Measurements from ENCODE around the gene SF3A2. TPM values are rescaled to one million over a fixed set of nuclear protein-coding genes. Genes with fewer than 3 reads are reported as not detected.
A peak's percentile ranks its signal among the peaks of the same experiment; 100 is the strongest.

Gene SF3A2
- total RNA-seq, 1 donor from 2014 or later: 129 TPM

- Mint-ChIP-seq H3K4me1 (ENCODE audit: unreplicated experiment) (no peaks in the 10 kb centered on the region), H3K36me3 (no peaks in the 10 kb centered on the region), H3K27ac (peak overlapping the region; percentile 48), H3K27me3 (no peaks in the 10 kb centered on the region), H3K9me3 (no peaks in the 10 kb centered on the region), H3K4me3 (no peak overlapping the region)
- DNase-seq (ENCODE audit: extremely low spot score, unreplicated experiment): no peak
- TF ChIP-seq CTCF (conservative IDR thresholded peaks at IDR 0.05): no peak
Measured at GRCh38 chr19:2260341-2260805, 23.7 kb downstream of the SF3A2 start.

- peaks cover 4% of the 10 kb centered on the region for H3K4me1 Mint-ChIP-seq (ENCODE audit: unreplicated experiment)
- no peak overlapping the region for H3K27ac Mint-ChIP-seq
- TF ChIP-seq CTCF (conservative IDR thresholded peaks at IDR 0.05): peak; percentile 76
- no peaks in the 10 kb centered on the region for H3K9me3 Mint-ChIP-seq
- no peaks in the 10 kb centered on the region for H3K27me3 Mint-ChIP-seq
- H3K36me3 Mint-ChIP-seq: no peaks in the 10 kb centered on the region
- no peak overlapping the region for H3K4me3 Mint-ChIP-seq
- DNase-seq (ENCODE audit: extremely low spot score, unreplicated experiment): no peak
Measured at GRCh38 chr19:2261438-2262172, 25.0 kb downstream of the SF3A2 start.

- Mint-ChIP-seq H3K4me1 (ENCODE audit: unreplicated experiment) (peaks cover 7% of the 10 kb centered on the region), H3K36me3 (peaks cover under 1% of the 10 kb centered on the region), H3K9me3 (no peaks in the 10 kb centered on the region), H3K27me3 (no peaks in the 10 kb centered on the region), H3K27ac (no peak overlapping the region), H3K4me3 (peak overlapping the region; percentile 31)
- DNase-seq (ENCODE audit: extremely low spot score, unreplicated experiment): no peak
- TF ChIP-seq CTCF (conservative IDR thresholded peaks at IDR 0.05): no peak
Measured at GRCh38 chr19:2266183-2266993, 29.8 kb downstream of the SF3A2 start.

GRCh38 chr19:2268480-2268830, 31.8 kb downstream of the SF3A2 start:
- TF ChIP-seq CTCF (conservative IDR thresholded peaks at IDR 0.05): no peak
- H3K27me3 Mint-ChIP-seq: no peaks in the 10 kb centered on the region
- H3K9me3 Mint-ChIP-seq: no peaks in the 10 kb centered on the region
- peaks cover 5% of the 10 kb centered on the region for H3K36me3 Mint-ChIP-seq
- H3K4me1 Mint-ChIP-seq (ENCODE audit: unreplicated experiment): peaks cover 12% of the 10 kb centered on the region
- DNase-seq (ENCODE audit: extremely low spot score, unreplicated experiment): no peak
- H3K27ac Mint-ChIP-seq: peak overlapping the region; percentile 84
- H3K4me3 Mint-ChIP-seq: peak overlapping the region; percentile 90

GRCh38 chr19:2268861-2269243, 32.2 kb downstream of the SF3A2 start:
- peak overlapping the region; percentile 90 for H3K4me3 Mint-ChIP-seq
- H3K9me3 Mint-ChIP-seq: no peaks in the 10 kb centered on the region
- peaks cover 6% of the 10 kb centered on the region for H3K36me3 Mint-ChIP-seq
- H3K27ac Mint-ChIP-seq: peak overlapping the region; percentile 84
- no peaks in the 10 kb centered on the region for H3K27me3 Mint-ChIP-seq
- H3K4me1 Mint-ChIP-seq (ENCODE audit: unreplicated experiment): peaks cover 14% of the 10 kb centered on the region
- DNase-seq (ENCODE audit: extremely low spot score, unreplicated experiment): no peak
- TF ChIP-seq CTCF (conservative IDR thresholded peaks at IDR 0.05): no peak

Data from type B pancreatic cell (in vitro differentiated cells).